Measurements from ENCODE around the gene PEMT.
"Not testable (repeated sequence)": the region's sequence is repeated elsewhere in the genome, so short reads cannot be mapped to it uniquely, and the experiment has no call there.

Gene PEMT, protein sequence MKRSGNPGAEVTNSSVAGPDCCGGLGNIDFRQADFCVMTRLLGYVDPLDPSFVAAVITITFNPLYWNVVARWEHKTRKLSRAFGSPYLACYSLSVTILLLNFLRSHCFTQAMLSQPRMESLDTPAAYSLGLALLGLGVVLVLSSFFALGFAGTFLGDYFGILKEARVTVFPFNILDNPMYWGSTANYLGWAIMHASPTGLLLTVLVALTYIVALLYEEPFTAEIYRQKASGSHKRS

DNA sequence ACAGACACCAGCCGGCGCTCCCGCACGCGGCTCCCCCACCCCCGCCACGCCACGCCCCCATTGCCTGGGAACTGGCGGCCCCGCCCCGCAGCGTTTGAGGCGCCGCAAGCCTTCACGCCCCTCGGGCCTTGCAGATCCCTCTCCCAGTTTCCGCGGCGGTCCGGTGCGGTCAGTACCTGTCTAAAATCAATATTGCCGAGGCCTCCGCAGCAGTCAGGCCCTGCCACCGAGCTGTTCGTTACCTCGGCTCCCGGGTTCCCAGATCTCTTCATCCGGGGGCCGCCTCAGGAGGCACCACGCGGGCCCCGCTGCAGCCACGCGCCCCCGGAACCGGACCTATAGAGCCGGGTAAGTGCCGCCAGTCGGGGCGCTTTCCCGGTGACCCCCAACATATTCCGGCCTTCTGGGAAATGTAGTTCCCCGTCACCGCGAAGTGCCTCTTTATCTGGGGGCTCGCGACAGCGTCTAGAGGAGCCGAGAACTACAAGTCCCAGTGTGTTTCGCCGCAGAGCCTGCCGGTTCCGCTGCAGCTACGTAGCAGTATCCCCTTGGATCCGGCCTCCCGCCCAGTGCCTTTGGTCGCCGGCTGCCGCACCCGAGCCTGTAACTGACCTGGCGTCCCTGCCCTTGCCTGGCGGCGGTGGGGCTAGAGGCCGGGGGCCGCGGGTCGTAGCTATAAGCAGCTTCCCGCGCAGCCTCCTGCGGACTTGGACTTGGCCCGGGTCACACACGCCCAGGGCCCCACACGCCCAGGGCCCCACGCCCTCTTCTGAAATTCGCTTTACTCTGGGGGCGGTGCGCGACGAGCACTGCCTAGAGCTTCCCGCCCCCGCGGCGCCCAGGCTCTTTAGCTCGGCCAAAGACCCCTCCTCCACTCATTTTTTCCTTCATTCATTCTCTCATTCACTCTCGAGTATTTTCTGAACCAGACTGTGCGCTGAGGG lies at the start of gene PEMT:
Gene PEMT (minus strand): TSS at position 354 of the 944 bp plus-strand sequence. CDS start 82 bp downstream, at position 272.
- Histone ChIP-seq H3K27me3 (ENCODE audit: insufficient read depth, insufficient read length) (no peaks in the 10 kb centered on the region), H3K36me3 (ENCODE audit: insufficient read depth, insufficient read length, low read length) (no peaks in the 10 kb centered on the region), H3K4me1 (ENCODE audit: insufficient read depth, insufficient read length) (no peaks in the 10 kb centered on the region), H3K9ac (ENCODE audit: insufficient read length, low read depth) (peak within 1 kb of the TSS; percentile 93), H3K9me3 (ENCODE audit: insufficient read depth, low read length) (no peaks in the 10 kb centered on the region), H3K4me3 (ENCODE audit: insufficient read length, low read depth) (peak within 1 kb of the TSS; percentile 81)
- peak; percentile 95 for DNase-seq (ENCODE audit: low read depth, low spot score)
- TF ChIP-seq SUZ12 (IDR thresholded peaks at IDR 0.05; ENCODE audit: extremely low read depth, insufficient read depth, insufficient read length), result no peak
- TF ChIP-seq YY1 (IDR thresholded peaks at IDR 0.05; ENCODE audit: insufficient read depth, insufficient read length), result no peak
- no peak for TF ChIP-seq ZNF274 (IDR thresholded peaks at IDR 0.05; ENCODE audit: low read depth, low read length)

DNA sequence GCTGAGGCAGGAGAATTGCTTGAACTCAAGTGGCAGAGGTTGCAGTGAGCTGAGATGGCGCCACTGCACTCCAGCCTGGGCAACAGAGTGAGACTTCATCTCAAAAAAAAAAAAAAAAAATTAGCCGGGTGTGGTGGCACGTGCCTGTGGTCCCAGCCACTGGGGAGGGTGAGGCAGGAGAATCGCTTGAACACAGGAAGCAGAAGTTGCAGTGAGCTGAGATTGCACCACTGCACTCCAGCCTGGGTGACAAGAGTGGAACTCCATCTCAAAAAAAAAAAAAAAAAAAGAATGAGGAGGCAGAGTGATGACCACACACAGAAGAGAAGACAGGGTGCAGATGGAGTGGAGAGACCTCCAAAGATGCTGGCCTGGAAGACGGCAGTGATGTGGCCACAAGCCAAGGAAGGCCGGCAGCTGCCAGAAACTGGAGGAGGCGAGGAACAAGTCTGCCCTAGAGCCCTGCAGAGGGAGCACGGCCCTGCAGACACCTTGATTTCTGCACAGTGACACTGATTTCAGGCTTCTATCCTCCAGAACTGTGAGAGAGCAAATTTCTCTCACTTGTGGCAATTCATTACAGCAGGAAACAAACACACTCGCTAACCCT lies 48.3 kb upstream of the PEMT start:
- H3K27me3 ChIP-seq (ENCODE audit: insufficient read depth, insufficient read length); H3K4me3 ChIP-seq (ENCODE audit: insufficient read length, low read depth); H3K9me3 ChIP-seq (ENCODE audit: insufficient read depth, low read length); H3K9ac ChIP-seq (ENCODE audit: insufficient read length, low read depth); H3K36me3 ChIP-seq (ENCODE audit: insufficient read depth, insufficient read length, low read length); DNase-seq (ENCODE audit: low read depth, low spot score); H3K4me1 ChIP-seq (ENCODE audit: insufficient read depth, insufficient read length): not testable (repeated sequence)

DNA sequence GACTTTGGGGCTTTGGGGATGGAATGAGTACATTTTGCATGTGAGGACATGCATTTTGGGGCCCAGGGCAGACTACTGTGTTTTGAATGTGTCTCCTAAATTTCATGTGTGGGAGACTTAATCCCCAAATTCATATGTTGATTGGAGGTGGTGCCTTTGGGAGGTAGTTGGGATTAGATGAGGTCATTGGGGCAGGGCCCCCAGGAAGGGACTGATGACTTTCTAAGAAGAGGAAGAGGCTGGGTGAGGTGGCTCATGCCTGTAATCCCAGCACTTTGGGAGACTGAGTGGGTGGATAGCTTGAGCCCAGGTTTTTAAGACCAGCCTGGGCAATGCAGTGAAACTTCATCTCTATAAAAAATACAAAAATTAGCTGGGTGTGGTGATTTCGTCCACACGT lies 47.0 kb upstream of the PEMT start:
- Histone ChIP-seq H3K27me3 (ENCODE audit: insufficient read depth, insufficient read length) (no peaks in the 10 kb centered on the region), H3K9me3 (ENCODE audit: insufficient read depth, low read length) (no peaks in the 10 kb centered on the region), H3K36me3 (ENCODE audit: insufficient read depth, insufficient read length, low read length) (no peaks in the 10 kb centered on the region), H3K4me1 (ENCODE audit: insufficient read depth, insufficient read length) (peaks cover 6% of the 10 kb centered on the region), H3K4me3 (ENCODE audit: insufficient read length, low read depth) (no peak overlapping the region), H3K9ac (ENCODE audit: insufficient read length, low read depth) (no peak overlapping the region)
- TF ChIP-seq SUZ12 (IDR thresholded peaks at IDR 0.05; ENCODE audit: extremely low read depth, insufficient read depth, insufficient read length) (no peak), ZNF274 (IDR thresholded peaks at IDR 0.05; ENCODE audit: low read depth, low read length) (no peak), YY1 (IDR thresholded peaks at IDR 0.05; ENCODE audit: insufficient read depth, insufficient read length) (no peak)
- DNase-seq (ENCODE audit: low read depth, low spot score), result no peak

DNA sequence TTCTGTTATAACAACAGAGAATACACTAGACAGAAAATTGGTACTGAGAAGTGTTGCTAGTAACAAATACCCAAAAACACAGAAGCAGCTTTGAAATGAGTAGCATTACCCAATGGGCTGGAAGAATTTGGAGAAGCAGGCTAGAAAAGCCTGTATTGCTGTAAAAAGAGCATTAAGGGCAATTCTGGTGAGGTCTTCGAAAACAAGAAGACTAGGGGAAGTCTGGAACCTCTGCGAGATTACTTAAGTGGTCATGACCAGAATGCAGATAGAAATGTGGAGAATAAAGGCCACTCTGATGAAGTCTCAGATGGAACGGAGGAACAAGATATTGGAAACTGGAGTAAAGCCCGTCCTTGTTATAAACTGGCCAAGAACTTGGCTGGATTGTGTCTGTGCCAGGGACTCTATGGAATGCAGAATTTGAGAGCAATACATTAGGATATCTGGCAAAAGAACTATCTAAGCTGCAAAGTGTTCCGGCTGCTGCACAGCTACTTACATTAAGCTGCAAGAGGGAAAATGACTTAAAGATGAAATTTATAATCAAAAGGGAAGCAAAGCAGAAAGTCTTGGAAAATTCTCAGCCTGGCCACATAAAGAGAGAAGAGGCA lies 44.9 kb upstream of the PEMT start:
- no peaks in the 10 kb centered on the region for H3K36me3 ChIP-seq (ENCODE audit: insufficient read depth, insufficient read length, low read length)
- H3K9me3 ChIP-seq (ENCODE audit: insufficient read depth, low read length), result no peaks in the 10 kb centered on the region; the same call in 1 of the 2 replicates
- H3K9ac ChIP-seq (ENCODE audit: insufficient read length, low read depth), result no peak overlapping the region
- no peak for DNase-seq (ENCODE audit: low read depth, low spot score)
- peaks cover 6% of the 10 kb centered on the region for H3K4me1 ChIP-seq (ENCODE audit: insufficient read depth, insufficient read length)
- no peaks in the 10 kb centered on the region for H3K27me3 ChIP-seq (ENCODE audit: insufficient read depth, insufficient read length)
- TF ChIP-seq ZNF274 (IDR thresholded peaks at IDR 0.05; ENCODE audit: low read depth, low read length), result no peak
- TF ChIP-seq SUZ12 (IDR thresholded peaks at IDR 0.05; ENCODE audit: extremely low read depth, insufficient read depth, insufficient read length), result no peak
- TF ChIP-seq YY1 (IDR thresholded peaks at IDR 0.05; ENCODE audit: insufficient read depth, insufficient read length), result no peak
- no peak overlapping the region for H3K4me3 ChIP-seq (ENCODE audit: insufficient read length, low read depth)

DNA sequence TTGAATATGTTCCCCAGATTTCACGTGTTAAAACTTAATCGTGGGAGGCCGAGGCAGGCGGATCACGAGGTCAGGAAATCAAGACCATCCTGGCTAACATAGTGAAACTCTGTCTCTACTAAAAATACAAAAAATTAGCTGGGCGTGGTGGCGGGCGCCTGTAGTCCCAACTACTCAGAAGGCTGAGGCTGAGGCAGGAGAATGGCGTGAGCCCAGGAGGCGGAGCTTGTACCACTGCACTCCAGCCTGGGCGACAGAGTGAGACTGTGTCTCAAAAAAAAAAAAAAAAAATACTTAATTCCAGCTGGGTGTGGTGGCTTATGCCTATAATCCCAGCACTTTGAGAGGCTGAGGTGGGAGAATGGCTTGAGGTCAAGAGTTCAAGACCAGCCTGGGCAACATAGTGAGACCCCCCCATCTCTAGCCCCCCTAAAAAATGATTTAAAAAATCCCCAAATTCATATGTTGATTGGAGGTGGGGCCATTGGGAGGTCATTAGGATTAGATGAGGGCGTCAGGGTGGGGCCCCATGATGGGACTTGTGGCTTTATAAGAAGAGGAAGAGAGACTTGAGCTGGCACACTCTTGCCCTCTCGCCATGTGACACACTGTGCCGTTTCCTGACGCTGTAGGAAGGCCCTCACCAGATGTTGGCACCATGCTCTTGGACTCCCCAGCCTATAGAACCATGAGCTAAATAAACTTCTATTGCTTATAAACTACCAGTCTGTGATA lies 44.2 kb upstream of the PEMT start:
- not testable (repeated sequence) for H3K9me3 ChIP-seq (ENCODE audit: insufficient read depth, low read length); H3K27me3 ChIP-seq (ENCODE audit: insufficient read depth, insufficient read length); H3K9ac ChIP-seq (ENCODE audit: insufficient read length, low read depth); H3K4me3 ChIP-seq (ENCODE audit: insufficient read length, low read depth); H3K4me1 ChIP-seq (ENCODE audit: insufficient read depth, insufficient read length); H3K36me3 ChIP-seq (ENCODE audit: insufficient read depth, insufficient read length, low read length); DNase-seq (ENCODE audit: low read depth, low spot score)

DNA sequence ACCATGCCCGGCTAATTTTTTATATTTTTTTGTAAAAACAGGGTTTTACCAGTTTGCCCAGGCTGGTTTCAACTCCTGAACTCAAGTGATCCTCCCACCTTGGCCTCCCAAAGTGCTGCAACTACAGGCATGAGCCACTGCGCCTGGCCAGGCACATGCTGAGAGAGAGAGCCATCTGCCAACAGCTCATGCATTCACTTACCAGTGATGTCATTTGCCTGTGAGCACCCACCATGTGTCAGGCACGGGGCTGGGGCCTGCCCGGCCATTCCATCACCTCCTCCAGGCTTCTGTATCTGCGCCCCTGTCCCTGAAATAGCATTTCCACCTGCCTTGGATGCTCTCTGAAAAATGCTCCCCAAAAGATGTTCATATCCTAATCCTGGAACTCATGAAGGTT lies 43.6 kb upstream of the PEMT start:
- Histone ChIP-seq H3K27me3 (ENCODE audit: insufficient read depth, insufficient read length) (no peaks in the 10 kb centered on the region), H3K9me3 (ENCODE audit: insufficient read depth, low read length) (no peaks in the 10 kb centered on the region; the same call in 1 of the 2 replicates), H3K9ac (ENCODE audit: insufficient read length, low read depth) (no peak overlapping the region), H3K4me1 (ENCODE audit: insufficient read depth, insufficient read length) (peaks cover 6% of the 10 kb centered on the region), H3K4me3 (ENCODE audit: insufficient read length, low read depth) (no peak overlapping the region), H3K36me3 (ENCODE audit: insufficient read depth, insufficient read length, low read length) (no peaks in the 10 kb centered on the region)
- no peak for DNase-seq (ENCODE audit: low read depth, low spot score)
- no peak for TF ChIP-seq ZNF274 (IDR thresholded peaks at IDR 0.05; ENCODE audit: low read depth, low read length)
- no peak for TF ChIP-seq SUZ12 (IDR thresholded peaks at IDR 0.05; ENCODE audit: extremely low read depth, insufficient read depth, insufficient read length)
- no peak for TF ChIP-seq YY1 (IDR thresholded peaks at IDR 0.05; ENCODE audit: insufficient read depth, insufficient read length)
